ENCODE measurements around the gene APLF.
"Not testable (repeated sequence)": the region's sequence is repeated elsewhere in the genome, so short reads cannot be mapped to it uniquely, and the experiment has no call there.

APLF gene

DNA sequence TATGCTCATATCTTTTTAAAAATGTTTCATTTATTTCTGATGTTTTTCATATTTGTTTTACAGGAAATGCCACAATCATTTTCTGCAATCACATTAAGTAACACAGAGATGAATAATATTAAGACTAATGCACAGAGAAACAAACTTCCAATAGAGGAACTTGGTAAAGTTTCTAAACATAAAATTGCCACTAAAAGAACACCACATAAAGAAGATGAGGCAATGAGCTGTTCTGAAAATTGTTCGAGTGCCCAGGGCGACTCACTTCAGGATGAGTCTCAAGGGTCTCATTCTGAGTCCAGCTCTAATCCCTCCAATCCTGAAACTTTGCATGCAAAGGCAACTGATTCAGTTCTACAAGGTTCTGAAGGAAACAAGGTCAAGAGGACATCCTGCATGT, 70.4 kb downstream of the APLF start:
- no peak for DNase-seq

- no peak for DNase-seq
Measured at GRCh38 chr2:68544811-68545210, 77.4 kb downstream of the APLF start.

DNA sequence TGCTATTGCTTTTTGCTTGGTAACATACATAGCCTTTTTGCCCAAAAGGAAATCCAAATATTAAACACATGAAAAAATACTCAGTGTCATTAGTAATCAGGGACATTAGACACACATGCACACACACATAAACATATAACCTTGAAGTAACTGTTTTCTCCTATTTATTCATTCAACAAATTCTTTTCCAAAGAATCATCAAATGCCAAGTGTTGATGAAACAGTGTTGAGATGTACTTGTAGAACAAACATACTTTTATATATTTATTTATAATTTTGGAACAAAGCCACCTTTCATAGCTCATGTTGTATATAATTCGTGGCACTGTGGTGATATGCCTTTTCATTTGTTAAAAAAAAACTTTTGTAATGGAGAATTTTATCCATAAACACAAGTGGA, 81.0 kb downstream of the APLF start:
- no peak for DNase-seq

DNA sequence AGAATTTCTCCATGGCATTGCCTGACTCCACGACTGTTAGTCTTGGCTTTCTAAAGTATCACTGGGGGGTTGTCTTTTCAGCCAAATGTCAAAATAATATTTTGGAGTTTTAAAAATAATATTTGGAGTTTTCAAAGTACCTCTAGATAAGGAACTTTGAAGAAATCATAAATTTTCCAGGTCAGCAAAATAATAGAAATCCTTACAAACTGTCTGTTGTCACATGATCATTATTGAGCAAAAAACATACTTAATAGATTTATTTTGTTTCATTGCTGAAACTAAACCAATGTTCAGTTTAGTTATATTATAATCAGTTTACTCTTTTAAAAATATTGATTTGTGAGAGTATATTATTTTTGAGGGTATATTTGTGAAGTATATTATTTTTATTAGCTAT, 85.7 kb downstream of the APLF start:
- DNase-seq, result no peak

- not testable (repeated sequence) for DNase-seq
Measured at GRCh38 chr2:68555425-68556206, 88.2 kb downstream of the APLF start.

DNA sequence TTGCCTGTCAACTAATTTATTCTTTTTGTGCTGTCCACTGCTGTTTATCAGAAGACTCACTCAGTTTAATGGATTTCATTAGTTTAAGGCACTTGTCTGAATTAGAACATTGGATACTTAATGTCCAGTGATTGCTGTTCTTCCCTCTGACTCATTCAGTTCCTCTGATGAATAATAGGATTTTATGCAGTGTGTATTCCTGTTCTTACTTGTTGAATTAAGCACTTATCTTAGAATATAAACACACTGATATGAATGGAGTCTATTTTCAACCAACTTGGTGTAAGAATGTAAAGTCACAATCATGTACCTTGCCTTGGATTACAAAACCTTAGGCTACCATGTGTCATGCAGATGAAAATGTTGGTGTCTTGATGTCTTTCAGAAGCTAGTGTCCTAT, 89.0 kb downstream of the APLF start:
- no peak for DNase-seq

GRCh38 chr2:68558576-68558975, 91.2 kb downstream of the APLF start:
- DNase-seq, result no peak

GRCh38 chr2:68559692-68560091, 92.3 kb downstream of the APLF start:
- no peak for DNase-seq

DNA sequence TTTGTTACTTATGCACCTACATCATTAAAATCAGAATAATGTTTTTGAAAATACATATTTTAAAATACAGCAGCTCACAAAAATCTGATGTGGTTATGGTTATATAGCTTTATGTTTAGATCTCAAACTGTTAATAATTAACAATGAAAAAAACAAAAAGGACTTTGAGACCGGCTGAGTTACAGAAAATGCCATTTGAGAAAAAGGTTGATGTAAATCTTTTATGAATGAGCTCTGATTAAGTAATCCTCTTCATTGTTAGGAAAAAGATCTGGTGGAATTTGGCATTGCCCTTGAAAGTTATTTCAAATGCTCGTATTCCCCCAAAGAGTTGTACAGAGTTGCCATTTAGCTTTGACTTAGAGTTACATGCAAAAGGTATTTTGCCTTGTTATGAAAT, 93.2 kb downstream of the APLF start:
- no peak for DNase-seq

- no peak for DNase-seq
Measured at GRCh38 chr2:68561372-68561771, 94.0 kb downstream of the APLF start.

DNA sequence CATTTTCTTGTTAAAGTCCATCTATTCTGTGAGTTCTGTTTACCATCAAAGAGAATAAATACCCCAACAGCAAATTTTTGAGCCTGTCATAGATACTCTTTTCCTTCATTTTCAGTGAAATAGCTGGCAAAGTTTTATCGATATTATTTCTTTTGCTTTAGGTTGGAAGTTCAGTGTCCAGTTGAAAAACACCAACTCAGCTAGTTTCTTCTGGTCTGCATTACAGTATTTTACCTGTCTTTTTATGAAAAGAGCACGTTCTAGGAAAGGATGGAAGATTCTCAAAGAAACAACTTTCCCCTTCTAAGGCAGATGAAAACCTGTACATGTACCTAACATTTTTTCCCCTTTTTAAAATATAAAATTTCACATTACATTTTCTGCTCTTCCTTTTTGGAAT, 95.5 kb downstream of the APLF start:
- DNase-seq, result no peak

DNA sequence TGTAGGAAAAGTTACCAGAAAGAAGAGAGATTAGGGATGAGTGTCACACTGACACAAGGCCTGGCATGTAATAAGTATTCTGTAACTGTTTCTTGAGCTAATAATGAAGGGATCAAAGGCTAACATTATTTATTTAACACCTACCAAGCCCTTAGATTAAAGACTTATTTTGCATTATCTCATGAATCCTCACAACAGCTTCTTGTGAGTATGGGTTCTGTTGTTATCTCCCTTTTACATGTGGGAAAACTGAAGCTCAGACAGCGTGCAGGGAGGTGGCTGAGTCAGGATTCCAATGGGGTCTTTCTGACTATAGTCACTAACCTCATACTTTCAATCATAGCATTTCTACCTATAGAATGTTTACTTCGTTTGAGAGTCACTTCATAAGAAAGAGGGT, 97.0 kb downstream of the APLF start:
- DNase-seq, result no peak

DNA sequence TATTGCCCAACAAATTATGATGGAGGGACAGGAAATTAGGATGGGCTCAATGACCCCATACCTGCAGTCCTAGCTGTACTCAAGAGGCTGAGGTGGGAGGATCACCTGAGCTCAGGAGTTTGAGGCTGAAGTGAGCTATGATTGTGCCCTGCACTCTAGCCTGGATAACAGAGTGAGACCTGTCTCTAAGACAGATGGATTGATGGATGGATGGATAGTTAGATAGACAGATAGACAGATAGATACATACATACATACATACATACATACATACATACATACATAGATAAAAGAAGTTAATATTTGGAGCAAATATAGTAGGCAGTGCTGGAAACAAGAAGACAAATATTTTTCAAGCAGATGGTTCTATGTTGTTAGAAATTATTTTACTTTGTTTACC, 97.9 kb downstream of the APLF start:
- no peak for DNase-seq

- DNase-seq, result peak in 1 of 2 experiments; percentile 39
Measured at GRCh38 chr2:68565858-68566257, 98.5 kb downstream of the APLF start.

DNA sequence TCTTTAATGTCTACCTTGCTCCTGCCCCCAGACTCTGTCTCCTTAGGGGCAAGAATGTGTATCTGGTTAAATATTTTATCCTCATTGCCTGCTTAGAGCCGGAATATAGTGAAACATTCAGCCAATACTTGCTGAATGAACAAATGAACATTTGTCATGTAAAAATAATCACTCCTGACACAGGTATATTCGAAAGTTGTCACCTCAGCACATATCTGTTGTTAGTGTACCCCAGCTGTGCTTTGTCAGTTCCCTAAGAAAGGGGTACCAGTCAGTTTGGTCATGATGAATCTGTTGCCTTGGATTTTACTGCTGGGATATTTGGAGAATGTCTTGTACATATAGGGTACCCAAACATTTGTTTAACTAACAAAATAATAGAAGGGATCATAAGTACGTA, 99.0 kb downstream of the APLF start:
- DNase-seq, result no peak

GRCh38 chr2:68568116-68568515, 100.7 kb downstream of the APLF start:
- no peak for DNase-seq

- DNase-seq, result no peak
Measured at GRCh38 chr2:68569604-68570003, 102.2 kb downstream of the APLF start.

- DNase-seq, result not testable (repeated sequence)
Measured at GRCh38 chr2:68570434-68570833, 103.0 kb downstream of the APLF start.

DNA sequence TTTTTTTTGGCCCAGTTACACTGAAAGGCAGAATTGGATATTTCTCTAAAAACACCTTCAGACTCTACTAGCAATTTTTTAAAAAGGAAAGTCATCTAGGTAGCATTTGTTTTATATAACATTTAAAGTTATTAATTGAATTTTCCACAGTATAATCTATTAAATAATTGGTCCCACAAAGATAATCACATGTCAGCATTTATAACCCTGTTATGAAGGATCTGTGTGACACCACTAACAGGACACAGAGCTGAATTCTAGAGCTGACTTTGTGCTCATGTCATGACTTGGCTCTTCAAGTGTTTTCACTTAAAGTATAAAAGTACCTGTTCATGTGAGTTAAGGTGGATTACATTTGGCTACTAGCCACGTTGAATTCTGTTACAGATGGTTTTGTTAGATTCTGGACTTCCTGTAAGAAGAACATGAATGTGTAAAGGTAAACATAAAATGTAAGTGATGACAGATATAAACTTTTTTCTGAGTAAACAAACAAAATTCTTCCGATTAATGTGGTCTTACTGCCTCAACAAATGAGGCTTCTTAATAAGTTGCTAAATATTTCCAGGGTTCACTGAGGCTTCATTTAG, 106.9 kb downstream of the APLF start:
- no peak for DNase-seq

GRCh38 chr2:68577183-68577582, 109.8 kb downstream of the APLF start:
- DNase-seq, result no peak

DNA sequence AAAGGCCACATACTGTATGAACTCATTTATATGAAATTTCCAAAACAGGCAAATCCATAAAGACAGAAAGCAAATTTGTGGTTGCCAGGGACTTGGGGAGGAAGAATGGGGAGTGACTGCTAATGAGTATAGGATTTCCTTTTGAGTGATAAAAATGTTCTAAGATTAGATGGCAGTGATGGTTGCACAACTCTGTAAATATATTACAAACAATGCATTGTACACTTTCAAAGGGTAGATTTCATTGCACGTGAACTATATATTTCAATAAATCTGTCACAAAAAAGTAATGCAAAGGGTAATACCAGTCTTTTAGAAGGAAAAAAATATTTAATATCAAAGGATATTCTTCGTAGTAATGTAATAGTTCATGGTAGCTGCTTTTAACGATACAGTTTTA, 112.3 kb downstream of the APLF start:
- no peak for DNase-seq

- no peak for DNase-seq
Measured at GRCh38 chr2:68588589-68588988, 121.2 kb downstream of the APLF start.

DNA sequence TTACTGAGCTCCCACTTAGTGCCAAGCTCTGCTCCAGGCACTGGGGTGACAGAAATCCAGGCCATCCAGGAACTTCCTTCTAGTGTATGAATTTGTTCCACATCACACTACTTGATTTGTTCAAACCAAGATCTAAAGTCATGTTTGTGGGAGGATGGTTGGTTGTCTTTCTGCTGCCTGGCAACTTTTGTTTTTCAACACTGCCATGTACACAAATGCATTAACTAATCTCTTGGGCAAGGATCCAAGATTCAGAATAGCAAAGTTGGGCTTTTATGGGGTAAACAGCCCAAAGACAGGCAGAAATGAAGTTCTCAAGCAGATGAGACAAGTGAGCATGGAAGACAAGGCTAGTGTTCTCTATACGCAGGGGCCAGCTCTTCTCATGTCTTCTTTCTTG, 122.6 kb downstream of the APLF start:
- no peak for DNase-seq

DNA sequence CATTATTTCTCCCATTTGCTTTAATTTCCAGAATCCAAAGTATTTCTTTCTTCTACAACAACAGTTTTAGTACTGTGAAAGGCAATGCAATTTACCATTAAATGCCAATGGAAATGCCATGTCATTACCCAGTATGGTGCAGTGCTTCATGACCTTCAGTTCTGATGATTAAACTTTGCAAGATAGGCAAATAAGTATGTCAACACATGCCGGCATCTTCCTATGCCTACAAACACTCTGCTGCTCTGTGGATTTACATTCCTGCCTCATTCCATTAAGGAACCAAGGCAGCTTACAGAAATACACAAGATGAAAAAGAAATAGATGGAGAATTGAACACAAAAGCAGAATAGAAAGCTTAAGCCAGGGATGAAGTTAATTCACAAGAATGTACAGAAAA, 123.3 kb downstream of the APLF start:
- DNase-seq, result no peak

DNA sequence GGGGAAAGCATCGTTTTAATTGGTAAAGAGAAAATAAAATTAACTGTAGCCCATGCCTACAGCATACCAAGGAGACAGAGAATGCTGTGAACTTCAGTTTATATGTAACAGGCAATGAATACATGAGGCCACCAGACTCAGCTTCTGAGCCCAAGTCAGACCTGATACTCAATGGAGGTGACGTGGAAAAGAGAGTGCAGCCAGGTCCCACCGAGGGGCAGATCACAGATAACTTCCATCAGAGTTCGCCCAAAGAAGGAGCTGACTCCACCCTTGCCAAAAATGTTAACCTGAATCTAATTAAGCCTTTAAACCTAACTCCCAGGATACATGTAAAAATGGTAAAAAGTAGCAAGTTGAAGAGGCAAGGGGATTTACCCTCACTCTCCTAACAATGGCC, 123.8 kb downstream of the APLF start:
- DNase-seq, result no peak

Measured in SW 1271 (cell line).